A673 (cell line): Measurements from ENCODE around the gene NUP62.

Experiments used
- EZH2 ChIP-seq: fragments of 200-600 bp; sonication (generic); IDR thresholded peaks from 2 replicates; pipeline ENCODE4 v1.6.1; 2017; ENCODE audit warnings: borderline replicate concordance, low read depth, mild to moderate bottlenecking, mixed read lengths, antibody characterized with exemption, low read length; ENCODE audit not compliant: poor library complexity, severe bottlenecking
- TF ChIP-seq, protein P1 (sequence below): fragments of 300-800, 200-600 bp; sonication (generic); conservative IDR thresholded peaks from 2 replicates; pipeline ENCODE4 v1.5.1; 2017; ENCODE audit warnings: low read depth, mild to moderate bottlenecking, antibody characterized with exemption, low read length, moderate library complexity, mixed read lengths

DNA sequence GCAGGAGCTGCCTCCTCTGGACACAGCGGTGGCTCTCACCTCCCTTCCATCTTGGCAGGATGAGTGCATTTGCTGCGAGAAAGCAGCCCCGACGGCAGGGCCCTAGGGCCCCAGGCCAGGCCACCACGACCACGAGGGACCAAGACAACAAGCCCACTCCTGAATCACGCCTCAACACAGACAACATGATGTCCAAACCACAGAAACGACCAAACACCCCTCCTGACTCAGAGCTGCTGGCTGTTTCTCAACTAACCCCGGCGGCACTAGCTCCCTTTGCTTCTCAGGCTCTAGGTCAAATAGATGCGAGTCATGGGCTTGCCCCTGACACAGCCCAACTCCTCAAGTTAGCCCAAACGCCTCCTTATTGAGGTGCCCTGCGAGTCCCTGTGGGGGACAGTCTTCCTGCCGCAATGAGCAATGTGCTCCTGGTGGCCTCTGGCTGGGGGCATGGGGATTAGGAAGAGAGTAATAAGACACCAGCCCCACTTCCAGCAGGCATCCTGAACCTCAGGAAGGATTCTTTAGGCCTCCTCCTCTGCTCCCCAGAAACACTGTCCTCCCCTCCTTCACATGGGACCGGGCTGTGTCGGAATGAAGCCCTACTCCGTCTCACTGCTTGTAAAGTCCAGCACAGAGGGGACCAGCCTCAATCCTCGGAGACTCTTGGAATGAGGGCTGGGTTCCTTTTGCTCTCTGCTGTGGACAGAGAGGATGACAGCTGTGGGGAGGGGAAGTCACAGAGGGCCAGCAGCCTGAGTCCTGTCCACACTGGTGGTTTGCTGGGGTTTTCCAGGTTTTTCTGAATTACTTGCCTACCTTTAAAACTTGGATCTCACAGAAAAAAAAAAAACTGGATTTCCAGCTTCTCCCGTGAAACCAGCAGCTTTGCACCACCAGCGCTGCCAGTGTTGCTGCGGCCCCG, 7.2 kb downstream of the NUP62 start:
- TF ChIP-seq EZH2: no peak
- TF ChIP-seq, protein P1, sequence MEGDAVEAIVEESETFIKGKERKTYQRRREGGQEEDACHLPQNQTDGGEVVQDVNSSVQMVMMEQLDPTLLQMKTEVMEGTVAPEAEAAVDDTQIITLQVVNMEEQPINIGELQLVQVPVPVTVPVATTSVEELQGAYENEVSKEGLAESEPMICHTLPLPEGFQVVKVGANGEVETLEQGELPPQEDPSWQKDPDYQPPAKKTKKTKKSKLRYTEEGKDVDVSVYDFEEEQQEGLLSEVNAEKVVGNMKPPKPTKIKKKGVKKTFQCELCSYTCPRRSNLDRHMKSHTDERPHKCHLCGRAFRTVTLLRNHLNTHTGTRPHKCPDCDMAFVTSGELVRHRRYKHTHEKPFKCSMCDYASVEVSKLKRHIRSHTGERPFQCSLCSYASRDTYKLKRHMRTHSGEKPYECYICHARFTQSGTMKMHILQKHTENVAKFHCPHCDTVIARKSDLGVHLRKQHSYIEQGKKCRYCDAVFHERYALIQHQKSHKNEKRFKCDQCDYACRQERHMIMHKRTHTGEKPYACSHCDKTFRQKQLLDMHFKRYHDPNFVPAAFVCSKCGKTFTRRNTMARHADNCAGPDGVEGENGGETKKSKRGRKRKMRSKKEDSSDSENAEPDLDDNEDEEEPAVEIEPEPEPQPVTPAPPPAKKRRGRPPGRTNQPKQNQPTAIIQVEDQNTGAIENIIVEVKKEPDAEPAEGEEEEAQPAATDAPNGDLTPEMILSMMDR: no peak
